Gastroesophageal sphincter (tissue), 4 donors: ENCODE measurements around the gene OBSCN. TPM values are rescaled to one million over a fixed set of nuclear protein-coding genes. Genes with fewer than 3 reads are reported as not detected.

Experiments used
- ATAC-seq: fragments of 150-250 bp; one replicate; pipeline ENCODE4 v1.9.1; 2016; ENCODE audit warnings: mild to moderate bottlenecking, moderate library complexity
- H3K27ac ChIP-seq, 4 donors: fragments of 200-600 bp; sonication (generic) in 3 of 4; 1 replicate in 3 of 4; 2 replicates in 1 of 4; pipeline ENCODE4 v1.5.1; 2016 to 2019
- H3K27me3 ChIP-seq: fragments of 200-600 bp; sonication (generic); one replicate; pipeline ENCODE4 v1.5.1; 2019
- H3K36me3 ChIP-seq, 2 donors: fragments of 200-600 bp; sonication (generic); one replicate each; pipeline ENCODE4 v1.5.1; 2019; ENCODE audit warnings: control low read depth in 1 of 2
- H3K4me1 ChIP-seq, 3 donors: fragments of 200-600 bp; sonication (generic); 1 replicate in 2 of 3; 2 replicates in 1 of 3; pipeline ENCODE4 v1.5.1; 2016 to 2019; ENCODE audit warnings: control low read depth in 2 of 3
- H3K4me3 ChIP-seq, 2 donors: fragments of 200-600 bp; sonication (generic); one replicate each; pipeline ENCODE4 v1.5.1; 2019; ENCODE audit warnings: mild to moderate bottlenecking in 1 of 2, moderate library complexity in 1 of 2
- H3K9me3 ChIP-seq, 3 donors: fragments of 200-600 bp; sonication (generic); one replicate each; pipeline ENCODE4 v1.5.1; 2017 to 2019; ENCODE audit warnings: control low read depth in 2 of 3
- CTCF ChIP-seq, 4 experiments: fragments of 200-600 bp in 2 of 4; fragments of 450-650 bp in 2 of 4; sonication (generic) in 1 of 4; IDR thresholded peaks; one replicate each; pipeline ENCODE4 v1.5.1; 2017 to 2019; ENCODE audit warnings: antibody characterized with exemption in 4 of 4, mild to moderate bottlenecking in 2 of 4, moderate library complexity in 2 of 4
- EP300 ChIP-seq: sonication (generic); formaldehyde crosslinking; IDR thresholded peaks from one replicate; pipeline ENCODE4 v1.6.1; 2017; ENCODE audit warnings: antibody characterized with exemption, mild to moderate bottlenecking
- POLR2A ChIP-seq, 2 donors: fragments of 450-650 bp; IDR thresholded peaks; one replicate each; pipeline ENCODE4 v1.6.1; 2017; ENCODE audit warnings: antibody characterized with exemption in 2 of 2, mild to moderate bottlenecking in 2 of 2, moderate library complexity in 1 of 2
- POLR2AphosphoS5 ChIP-seq: sonication (generic); formaldehyde crosslinking; IDR thresholded peaks from one replicate; pipeline ENCODE4 v1.6.1; 2017; ENCODE audit warnings: antibody characterized with exemption
- WGBS, 2 donors: methylation state at CpG; one replicate each; pipeline ENCODE4 v1.1.5; 2018; ENCODE audit warnings: low coverage in 1 of 2; 5-methylcytosine and 5-hydroxymethylcytosine counted together
- total RNA-seq, 4 donors: library from RNA; depleted of rRNA; stranded (reverse); fragments of >200 nt; gene quantifications; one replicate each; pipeline ENCODE4 v1.1.0, GENCODE V29; 2016

OBSCN gene
- total RNA-seq, 4 donors from 2014 or later: 11.1 to 28.4 (median 20.9) TPM

GRCh38 chr1:228356897-228357680 lies 149.2 kb downstream of the OBSCN start:
- TF ChIP-seq POLR2A (IDR thresholded peaks at IDR 0.05) (no peak), EP300 (no peak), POLR2AphosphoS5 (no peak), CTCF (IDR thresholded peaks at IDR 0.05) (no peak)
- H3K27ac ChIP-seq: no peak overlapping the region
- H3K4me1 ChIP-seq: no peaks in the 10 kb centered on the region
- H3K9me3 ChIP-seq: no peaks in the 10 kb centered on the region
- WGBS, 2 donors: 84 to 86% methylated on average over 5 to 8 of the region's 8 CpGs
- no peak for ATAC-seq
- H3K27me3 ChIP-seq: peaks cover 16% of the 10 kb centered on the region
- no peak overlapping the region for H3K4me3 ChIP-seq
- peaks cover 0 to 4% of the 10 kb centered on the region in 2 donors for H3K36me3 ChIP-seq

- H3K36me3 ChIP-seq: no peaks in the 10 kb centered on the region
- H3K4me1 ChIP-seq: no peaks in the 10 kb centered on the region
- WGBS, 2 donors: 54% methylated on average over 4 of the region's 4 CpGs; no CpG with 5 or more reads in 1 of the 2 donors
- no peak for ATAC-seq
- H3K27me3 ChIP-seq: peaks cover 28% of the 10 kb centered on the region
- no peak overlapping the region for H3K4me3 ChIP-seq
- no peaks in the 10 kb centered on the region for H3K9me3 ChIP-seq
- TF ChIP-seq CTCF (IDR thresholded peaks at IDR 0.05) (no peak), EP300 (no peak), POLR2A (IDR thresholded peaks at IDR 0.05) (no peak), POLR2AphosphoS5 (no peak)
- H3K27ac ChIP-seq: no peak overlapping the region
Observed at GRCh38 chr1:228358039-228358763, 150.4 kb downstream of the OBSCN start.

GRCh38 chr1:228358764-228359612 lies 151.1 kb downstream of the OBSCN start:
- no peak overlapping the region for H3K27ac ChIP-seq
- H3K27me3 ChIP-seq: peaks cover 35% of the 10 kb centered on the region
- H3K4me1 ChIP-seq: no peaks in the 10 kb centered on the region
- 100% methylated on average over 2 of the region's 19 CpGs; no CpG with 5 or more reads in 1 of the 2 donors for WGBS, 2 donors
- no peak for TF ChIP-seq CTCF (IDR thresholded peaks at IDR 0.05)
- no peak for TF ChIP-seq POLR2AphosphoS5
- no peak for TF ChIP-seq EP300
- TF ChIP-seq POLR2A (IDR thresholded peaks at IDR 0.05): no peak
- no peaks in the 10 kb centered on the region for H3K36me3 ChIP-seq
- no peak overlapping the region for H3K4me3 ChIP-seq
- H3K9me3 ChIP-seq: no peaks in the 10 kb centered on the region
- ATAC-seq: no peak

GRCh38 chr1:228359613-228360532 lies 152.0 kb downstream of the OBSCN start:
- peaks cover 44% of the 10 kb centered on the region for H3K27me3 ChIP-seq
- no peak overlapping the region for H3K4me3 ChIP-seq
- H3K27ac ChIP-seq: no peak overlapping the region
- ATAC-seq: no peak
- no CpG with 5 or more reads among the region's 45 CpGs for WGBS, 2 donors
- TF ChIP-seq POLR2AphosphoS5: no peak
- TF ChIP-seq CTCF (IDR thresholded peaks at IDR 0.05): no peak
- no peak for TF ChIP-seq POLR2A (IDR thresholded peaks at IDR 0.05)
- no peak for TF ChIP-seq EP300
- H3K9me3 ChIP-seq: no peaks in the 10 kb centered on the region
- H3K4me1 ChIP-seq: no peaks in the 10 kb centered on the region
- H3K36me3 ChIP-seq: no peaks in the 10 kb centered on the region
